K562 (cell line): ENCODE measurements around the gene WBP1. TPM values are rescaled to one million over a fixed set of nuclear protein-coding genes. Genes with fewer than 3 reads are reported as not detected.

Source experiments
- CEBPZ ChIP-seq: fragments of 150-350 bp; IDR thresholded peaks from 2 replicates; pipeline ENCODE4 v1.6.1; 2014; ENCODE audit warnings: low read depth, mild to moderate bottlenecking, low read length, borderline replicate concordance
- ETV6 ChIP-seq, 3 experiments: fragments of 150-350 bp in 1 of 3; sonication (generic) in 1 of 3; formaldehyde crosslinking in 1 of 3; IDR thresholded peaks; 2 replicates each; pipeline versions ENCODE4 v1.6.1 to v1.8.0; 2014 to 2022; ENCODE audit warnings: borderline replicate concordance in 2 of 3, low read depth in 2 of 3, antibody characterized with exemption in 1 of 3, low read length in 1 of 3, mild to moderate bottlenecking in 1 of 3, missing genetic modification reagents in 1 of 3
- FOXK2 ChIP-seq, 2 experiments: fragments of 450-650 bp; IDR thresholded peaks in 1 of 2; conservative IDR thresholded peaks in 1 of 2; 2 replicates each; pipeline ENCODE4 v1.6.1; 2016; ENCODE audit warnings: low read depth in 2 of 2, mild to moderate bottlenecking in 1 of 2
- KDM5B ChIP-seq: fragments of 200-600 bp; sonication (generic); IDR thresholded peaks from 2 replicates; pipeline ENCODE4 v1.6.1; 2012; ENCODE audit warnings: low read depth, mild to moderate bottlenecking, moderate library complexity, low read length, control low read depth, inconsistent platforms; ENCODE audit not compliant: insufficient replicate concordance
- MEF2A ChIP-seq: IDR thresholded peaks from 2 replicates; pipeline ENCODE4 v1.6.1; 2011; ENCODE audit warnings: low read depth, mild to moderate bottlenecking, low read length, moderate library complexity; ENCODE audit not compliant: control insufficient read depth
- NFRKB ChIP-seq: fragments of 450-650 bp; IDR thresholded peaks from 2 replicates; pipeline ENCODE4 v1.6.1; 2016; ENCODE audit warnings: low read depth
- POU5F1 ChIP-seq: fragments of 150-350 bp; IDR thresholded peaks from 2 replicates; pipeline ENCODE4 v1.6.1; 2014; ENCODE audit warnings: borderline replicate concordance, low read length, low read depth, mild to moderate bottlenecking; ENCODE audit not compliant: partially characterized antibody
- SIN3A ChIP-seq, 2 experiments: fragments of 150-350 bp in 1 of 2; IDR thresholded peaks; 2 replicates each; pipeline ENCODE4 v1.6.1; 2011 to 2016; ENCODE audit warnings: borderline replicate concordance in 2 of 2, low read depth in 2 of 2, low read length in 2 of 2, mild to moderate bottlenecking in 2 of 2, moderate library complexity in 2 of 2; ENCODE audit not compliant: control insufficient read depth in 1 of 2
- TAF15 ChIP-seq: fragments of 200-400 bp; formaldehyde crosslinking; IDR thresholded peaks from 2 replicates; pipeline ENCODE4 v1.6.1; 2017; ENCODE audit warnings: mild to moderate bottlenecking, low read depth, low read length, moderate library complexity
- ZBTB40 ChIP-seq, 2 experiments: fragments of 450-650 bp in 1 of 2; sonication (generic) in 1 of 2; formaldehyde crosslinking in 1 of 2; IDR thresholded peaks; 2 replicates each; pipeline versions ENCODE4 v1.7.1 to v1.9.0; 2016 to 2022; ENCODE audit warnings: inconsistent platforms in 1 of 2, mild to moderate bottlenecking in 1 of 2, missing genetic modification reagents in 1 of 2
- ZKSCAN8 ChIP-seq: fragments of 200-800 bp; sonication (Bioruptor generic); IDR thresholded peaks from 2 replicates; pipeline ENCODE4 v1.6.1; 2016; ENCODE audit warnings: missing genetic modification characterization, missing compliant biosample characterization
- ZNF133 ChIP-seq: fragments of 250-450 bp; sonication (Bioruptor Pico); IDR thresholded peaks from 2 replicates; pipeline ENCODE4 v1.4.0; 2020; ENCODE audit warnings: mild to moderate bottlenecking
- polyA plus RNA-seq, 8 experiments: library from polyadenylated mRNA; depleted of rRNA in 4 of 8; stranded (reverse) in 5 of 8; unstranded in 3 of 8; fragments of >200 nt; fragmentation: Nextera tagmentation in 2 of 8; fragmentation: Illumina TruSeq in 1 of 8; extraction: Ambion mirVana in 2 of 8; extraction: Trizol in 1 of 8; gene quantifications; 2 replicates each; pipeline versions ENCODE4 v1.2.1 to v1.2.3, GENCODE V29; 2011 to 2014; ENCODE audit warnings: inconsistent platforms in 1 of 8, missing spikeins in 1 of 8
- total RNA-seq, 7 experiments: library from RNA; depleted of rRNA in 6 of 7; stranded (reverse); fragments of >200 nt in 6 of 7; fragmentation: Illumina TruSeq in 2 of 7; extraction: Trizol in 2 of 7; gene quantifications; 2 replicates each; pipeline versions ENCODE4 v1.2.1 to v1.2.3, GENCODE V29; 2011 to 2021; ENCODE audit warnings: low replicate concordance in 1 of 7

Gene WBP1
- total and polyA plus RNA-seq, 9 of the 15 experiments (the other 6 are each of a cell fraction or from before 2014, with no cell fraction given): 1.9 to 27.7 (median 14.2) TPM

GRCh38 chr2:74440378-74441169 lies 17.7 kb upstream of the WBP1 start (continued):
- TF ChIP-seq CEBPZ: no peak
- no peak for TF ChIP-seq POU5F1
- no peak for TF ChIP-seq MEF2A
- 0 out of 4 replicates have a peak, but pooled peaks of 1 of the 2 experiments have one; percentile 14 for TF ChIP-seq SIN3A (IDR thresholded peaks at IDR 0.05; ENCODE audit: borderline replicate concordance in 2 of 2, control insufficient read depth in 1 of 2, low read depth in 2 of 2, low read length in 2 of 2)
- no peak for TF ChIP-seq ZKSCAN8 (CRISPR knock-in tag)
- TF ChIP-seq TAF15: no peak
- peak; percentile 80 for TF ChIP-seq KDM5B
- TF ChIP-seq NFRKB: no peak
- no peak for TF ChIP-seq ZNF133
- peak; percentile 69; the same call in 1 of the 2 replicates for TF ChIP-seq ZBTB40 (IDR thresholded peaks at IDR 0.05)
- no peak for TF ChIP-seq ZBTB40 (CRISPR knock-in tag; IDR thresholded peaks at IDR 0.05)
- TF ChIP-seq ETV6 (IDR thresholded peaks at IDR 0.05; ENCODE audit: borderline replicate concordance in 1 of 2, low read depth in 2 of 2, low read length in 1 of 2): no peak
- no peak for TF ChIP-seq ETV6 (CRISPR knock-in tag; IDR thresholded peaks at IDR 0.05; ENCODE audit: borderline replicate concordance)
- no peak for TF ChIP-seq FOXK2 (conservative IDR thresholded peaks at IDR 0.05 in 1 of 2, IDR thresholded peaks at IDR 0.05 in 1 of 2; ENCODE audit: low read depth in 2 of 2)
